Transverse colon (tissue), 4 donors: ENCODE data around the gene CTBP1. TPM values are rescaled to one million over a fixed set of nuclear protein-coding genes. Genes with fewer than 3 reads are reported as not detected.

ENCODE experiments used
- DNase-seq: peaks from one replicate; pipeline ENCODE4 v3.0.0-alpha.2; 2019
- H3K27ac ChIP-seq, 4 donors: fragments of 200-600 bp; sonication (generic); 2 replicates each; pipeline ENCODE4 v1.5.1; 2016 to 2018; ENCODE audit warnings: inconsistent platforms in 4 of 4
- H3K27me3 ChIP-seq: fragments of 200-600 bp; sonication (generic); 2 replicates; pipeline ENCODE4 v1.5.1; 2017; ENCODE audit warnings: inconsistent platforms
- H3K36me3 ChIP-seq, 4 donors: fragments of 200-600 bp; sonication (generic); 2 replicates each; pipeline ENCODE4 v1.5.1; 2017 to 2019; ENCODE audit warnings: inconsistent platforms in 4 of 4
- H3K4me1 ChIP-seq, 4 donors: fragments of 200-600 bp; sonication (generic); 2 replicates each; pipeline ENCODE4 v1.5.1; 2017 to 2020; ENCODE audit warnings: inconsistent platforms in 4 of 4
- H3K4me3 ChIP-seq, 4 donors: fragments of 200-600 bp; sonication (generic); 1 replicate in 1 of 4; 2 replicates in 3 of 4; pipeline versions ENCODE4 v1.5.1 to v1.6.1; 2017 to 2019; ENCODE audit warnings: inconsistent platforms in 4 of 4
- H3K9me3 ChIP-seq, 2 donors: fragments of 200-600 bp; sonication (generic); 2 replicates each; pipeline ENCODE4 v1.5.1; 2017 to 2019; ENCODE audit warnings: inconsistent platforms in 2 of 2
- EP300 ChIP-seq: sonication (generic); formaldehyde crosslinking; IDR thresholded peaks from one replicate; pipeline ENCODE4 v1.6.1; 2017; ENCODE audit warnings: antibody characterized with exemption, low read depth
- POLR2A ChIP-seq: fragments of 450-650 bp; IDR thresholded peaks from one replicate; pipeline ENCODE4 v1.6.1; 2016; ENCODE audit warnings: antibody characterized with exemption, mild to moderate bottlenecking, moderate library complexity
- POLR2AphosphoS5 ChIP-seq, 3 donors: sonication (generic); formaldehyde crosslinking; IDR thresholded peaks; one replicate each; pipeline ENCODE4 v1.6.1; 2016; ENCODE audit warnings: antibody characterized with exemption in 3 of 3
- WGBS, 2 donors: methylation state at CpG; one replicate each; pipeline ENCODE4 v1.1.5; 2018; ENCODE audit warnings: low coverage in 1 of 2; 5-methylcytosine and 5-hydroxymethylcytosine counted together
- in situ Hi-C, 4 donors: fragments of 200-750 bp; cut with MboI; loops; one replicate each; pipeline versions ENCODE4 v1.15.0 to v1.15.1; 2017; ENCODE audit warnings: low sequenced_read_pairs in 3 of 4, low pct_ligation_motif_present in 1 of 4, low pct_unique_long_range_greater_than_20kb in 1 of 4
- intact Hi-C: fragments of 100-400 bp; cut with DNase I; formaldehyde crosslinking; loops from one replicate; pipeline ENCODE4 v1.15.1; 2023; ENCODE audit warnings: low total_unique reads
- total RNA-seq, 4 donors: library from RNA; depleted of rRNA; stranded (reverse); fragments of >200 nt; gene quantifications; one replicate each; pipeline ENCODE4 v1.1.0, GENCODE V29; 2016
- TF ChIP-seq, protein P1 (sequence below), 5 experiments: fragments of 200-600 bp in 3 of 5; fragments of 450-650 bp in 2 of 5; sonication (generic) in 3 of 5; IDR thresholded peaks; 1 replicate in 2 of 5; 2 replicates in 3 of 5; pipeline ENCODE4 v1.5.1; 2016 to 2017; ENCODE audit warnings: antibody characterized with exemption in 5 of 5, inconsistent platforms in 3 of 5, mild to moderate bottlenecking in 2 of 5, moderate library complexity in 1 of 5

CTBP1 gene
- total RNA-seq, 4 donors from 2014 or later: 183 to 457 (median 243) TPM

DNA sequence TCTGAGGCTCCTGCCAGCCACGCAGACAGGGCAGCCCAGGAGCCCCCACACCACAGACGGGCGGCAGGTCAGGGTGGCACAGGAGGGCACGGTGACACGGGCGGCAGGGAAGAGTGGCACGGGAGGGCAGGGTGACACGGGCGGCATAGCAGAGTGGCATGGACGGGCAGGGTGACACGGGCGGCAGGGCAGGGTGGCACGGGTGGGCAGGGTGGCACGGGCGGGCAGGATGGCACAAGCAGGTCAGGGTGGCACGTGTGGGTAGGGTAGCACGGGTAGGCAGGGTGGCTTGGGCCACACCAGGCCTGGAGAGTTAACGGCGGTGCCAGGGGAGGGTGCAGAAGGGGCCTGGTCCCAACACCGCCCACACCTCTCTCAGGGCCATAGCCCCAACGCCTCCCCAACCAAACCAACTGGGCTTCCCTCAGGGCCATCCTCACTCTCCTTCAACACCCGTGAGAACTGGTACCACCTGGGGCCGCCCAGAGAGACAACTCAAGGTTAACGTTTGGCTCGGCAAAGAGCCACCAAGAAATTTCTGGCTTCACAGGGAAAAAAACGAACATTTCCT lies 3.4 kb downstream of the CTBP1 start:
- Histone ChIP-seq H3K9me3 (no peaks in the 10 kb centered on the region), H3K4me3 (no peak overlapping the region), H3K36me3 (peaks cover 0 to 5% (median 0%) of the 10 kb centered on the region in 4 donors), H3K27ac (peak overlapping the region in 2 of 4 donors; percentile 95 to 100), H3K27me3 (no peaks in the 10 kb centered on the region), H3K4me1 (peaks cover 61 to 80% (median 70%) of the 10 kb centered on the region in 4 donors)
- WGBS, 2 donors: 88% methylated on average over 26 of the region's 26 CpGs; no CpG with 5 or more reads in 1 of the 2 donors
- intact Hi-C loops: loop anchor here (2.0 to 5.0 kb wide), 2 partner anchors 33 to 81 kb away; no protein-coding TSS in a partner anchor
- peak; percentile 6 for DNase-seq
- in situ Hi-C loops: no loop called here
- no peak for TF ChIP-seq POLR2A
- no peak for TF ChIP-seq POLR2AphosphoS5 (IDR thresholded peaks at IDR 0.05)
- TF ChIP-seq, protein P1, sequence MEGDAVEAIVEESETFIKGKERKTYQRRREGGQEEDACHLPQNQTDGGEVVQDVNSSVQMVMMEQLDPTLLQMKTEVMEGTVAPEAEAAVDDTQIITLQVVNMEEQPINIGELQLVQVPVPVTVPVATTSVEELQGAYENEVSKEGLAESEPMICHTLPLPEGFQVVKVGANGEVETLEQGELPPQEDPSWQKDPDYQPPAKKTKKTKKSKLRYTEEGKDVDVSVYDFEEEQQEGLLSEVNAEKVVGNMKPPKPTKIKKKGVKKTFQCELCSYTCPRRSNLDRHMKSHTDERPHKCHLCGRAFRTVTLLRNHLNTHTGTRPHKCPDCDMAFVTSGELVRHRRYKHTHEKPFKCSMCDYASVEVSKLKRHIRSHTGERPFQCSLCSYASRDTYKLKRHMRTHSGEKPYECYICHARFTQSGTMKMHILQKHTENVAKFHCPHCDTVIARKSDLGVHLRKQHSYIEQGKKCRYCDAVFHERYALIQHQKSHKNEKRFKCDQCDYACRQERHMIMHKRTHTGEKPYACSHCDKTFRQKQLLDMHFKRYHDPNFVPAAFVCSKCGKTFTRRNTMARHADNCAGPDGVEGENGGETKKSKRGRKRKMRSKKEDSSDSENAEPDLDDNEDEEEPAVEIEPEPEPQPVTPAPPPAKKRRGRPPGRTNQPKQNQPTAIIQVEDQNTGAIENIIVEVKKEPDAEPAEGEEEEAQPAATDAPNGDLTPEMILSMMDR (IDR thresholded peaks at IDR 0.05): no peak
- no peak for TF ChIP-seq EP300

DNA sequence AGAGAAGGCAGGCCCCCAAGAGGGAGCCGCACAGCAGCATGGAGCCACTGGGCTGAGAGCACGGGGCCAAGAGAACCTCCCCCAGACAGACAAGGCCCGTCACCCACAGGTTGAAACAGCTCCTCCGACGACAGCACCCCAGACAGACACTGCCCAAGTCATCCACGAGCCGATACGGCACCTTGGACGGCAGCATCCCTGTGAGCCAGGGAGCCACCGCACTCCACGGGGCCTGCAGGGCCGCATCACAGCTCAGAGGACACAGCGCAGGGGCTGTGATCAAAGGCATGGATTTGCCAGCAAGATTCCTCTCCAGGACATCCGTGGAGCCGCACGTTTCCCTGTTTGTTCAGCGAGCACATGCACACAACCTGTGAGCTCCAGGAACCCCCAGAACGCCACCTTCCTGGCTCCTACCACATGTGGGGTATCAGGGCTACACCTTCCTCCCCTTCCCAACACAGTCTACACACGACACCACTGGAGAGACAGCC lies 3.9 kb downstream of the CTBP1 start:
- DNase-seq: no peak
- H3K4me3 ChIP-seq: no peak overlapping the region
- no peaks in the 10 kb centered on the region for H3K9me3 ChIP-seq
- intact Hi-C loops (loop anchor here (5.0 kb wide), 1 partner anchor 33 kb away; no protein-coding TSS in a partner anchor), in situ Hi-C loops (no loop called here)
- H3K4me1 ChIP-seq: peaks cover 57 to 75% (median 65%) of the 10 kb centered on the region in 4 donors
- H3K27ac ChIP-seq: no peak overlapping the region
- TF ChIP-seq EP300 (no peak), POLR2A (no peak), POLR2AphosphoS5 (IDR thresholded peaks at IDR 0.05) (no peak)
- TF ChIP-seq, protein P1 (IDR thresholded peaks at IDR 0.05): no peak
- 90% methylated on average over 14 of the region's 19 CpGs; no CpG with 5 or more reads in 1 of the 2 donors for WGBS, 2 donors
- H3K36me3 ChIP-seq: peaks cover 0 to 7% (median 0%) of the 10 kb centered on the region in 4 donors
- H3K27me3 ChIP-seq: no peaks in the 10 kb centered on the region

DNA sequence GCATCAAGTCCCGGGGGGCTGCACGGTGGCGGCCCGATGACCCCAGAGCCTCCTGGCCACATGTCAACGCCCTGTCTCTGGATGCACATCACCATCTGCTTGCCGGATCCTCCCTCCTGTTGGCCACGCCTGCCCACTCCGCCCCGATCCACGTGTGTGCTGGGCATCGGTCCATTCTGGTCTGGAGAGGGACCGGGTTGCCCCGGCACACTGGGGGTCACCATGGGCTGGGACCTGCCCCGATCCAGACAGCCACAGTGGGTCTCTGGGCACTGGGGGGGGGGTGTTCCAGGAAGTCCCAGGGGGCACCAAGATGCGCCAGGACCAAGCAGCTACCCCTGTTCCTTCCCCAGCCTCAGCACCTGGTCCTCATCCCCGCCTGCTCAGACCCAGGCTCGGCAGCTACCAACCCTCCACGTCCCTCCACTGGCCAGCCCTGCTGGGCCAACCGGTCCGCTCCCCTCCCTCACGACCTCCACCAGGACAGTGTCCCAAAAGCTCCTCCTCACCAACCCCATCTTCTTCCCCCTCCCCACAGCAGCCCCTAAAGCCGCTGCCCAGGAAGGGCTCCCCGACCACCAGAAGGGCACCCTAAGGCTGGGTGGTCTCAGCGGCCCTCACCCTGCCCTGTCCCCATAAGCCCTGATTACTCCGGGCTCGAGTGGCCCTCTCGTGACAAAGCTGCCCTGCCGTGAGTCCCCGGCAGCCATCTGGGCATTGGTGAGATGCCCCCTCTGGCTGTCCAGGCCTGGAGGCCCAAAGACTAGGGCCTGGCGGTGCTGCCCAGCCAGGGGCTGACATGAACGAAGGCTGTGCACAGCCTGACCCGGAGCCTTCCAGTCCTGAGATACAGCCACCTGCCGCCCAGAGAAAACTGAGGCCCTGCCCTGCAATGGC lies 4.6 kb downstream of the CTBP1 start:
- WGBS, 2 donors: 69% methylated on average over 33 of the region's 33 CpGs; no CpG with 5 or more reads in 1 of the 2 donors
- DNase-seq: peak; percentile 16
- Histone ChIP-seq H3K9me3 (no peaks in the 10 kb centered on the region), H3K27me3 (no peaks in the 10 kb centered on the region), H3K4me1 (peaks cover 57 to 69% (median 62%) of the 10 kb centered on the region in 4 donors), H3K36me3 (peaks cover 0 to 10% (median 0%) of the 10 kb centered on the region in 4 donors), H3K4me3 (no peak overlapping the region), H3K27ac (no peak overlapping the region)
- in situ Hi-C loops (no loop called here), intact Hi-C loops (no loop called here)
- TF ChIP-seq POLR2AphosphoS5 (IDR thresholded peaks at IDR 0.05): no peak
- TF ChIP-seq POLR2A: no peak
- no peak for TF ChIP-seq EP300
- TF ChIP-seq, protein P1 (IDR thresholded peaks at IDR 0.05): no peak
